HEK293 (cell line): ENCODE results near the gene SORBS2.

Experiments used
- CTCF ChIA-PET: fragments of 350-600 bp; formaldehyde crosslinking; extraction: SDS; loops from one replicate; lab custom pipeline; 2021; ENCODE audit warnings: antibody characterized with exemption; lab: Yijun Ruan, JAX
- POLR2A ChIA-PET: fragments of 300-600 bp; formaldehyde crosslinking; extraction: SDS; loops from one replicate; lab custom pipeline; 2020; ENCODE audit warnings: antibody characterized with exemption, inconsistent platforms; lab: Yijun Ruan, JAX
- H3K27ac ChIP-seq: fragments of 200-500 bp; sonication (Bioruptor generic); 2 replicates; pipeline ENCODE4 v1.5.1; 2014; ENCODE audit warnings: low read depth, low read length, control low read depth, inconsistent platforms; ENCODE audit errors: extremely low read depth
- H3K36me3 ChIP-seq, 2 experiments: fragments of 200-500 bp in 1 of 2; sonication (Bioruptor generic) in 1 of 2; 1 replicate in 1 of 2; 2 replicates in 1 of 2; pipeline ENCODE4 v1.5.1; 2014 to 2017; ENCODE audit warnings: inconsistent platforms in 2 of 2, low read length in 2 of 2; ENCODE audit not compliant: control insufficient read depth in 2 of 2, insufficient read depth in 1 of 2
- H3K4me1 ChIP-seq: fragments of 200-500 bp; sonication (Bioruptor generic); 2 replicates; pipeline ENCODE4 v1.5.1; 2014; ENCODE audit warnings: mild to moderate bottlenecking, low read length, inconsistent platforms; ENCODE audit not compliant: control insufficient read depth, insufficient read depth
- H3K4me3 ChIP-seq: 2 replicates; pipeline ENCODE4 v1.5.1; 2011; ENCODE audit warnings: low read depth, mild to moderate bottlenecking, control low read depth, low read length, moderate library complexity
- H3K9me3 ChIP-seq: fragments of 200-500 bp; sonication (Bioruptor generic); 2 replicates; pipeline ENCODE4 v1.5.1; 2014; ENCODE audit warnings: low read depth, low read length, inconsistent platforms; ENCODE audit not compliant: control insufficient read depth, insufficient read depth
- EGR2 ChIP-seq: fragments of 450-650 bp; formaldehyde crosslinking; IDR thresholded peaks from 2 replicates; pipeline ENCODE4 v1.5.1; 2016; ENCODE audit warnings: low read depth, missing biosample characterization, missing genetic modification characterization
- HOXD13 ChIP-seq: sonication (generic); formaldehyde crosslinking; IDR thresholded peaks from 2 replicates; pipeline ENCODE4 v1.8.0; 2022; ENCODE audit warnings: missing genetic modification reagents, borderline replicate concordance
- KLF7 ChIP-seq: fragments of 450-650 bp; formaldehyde crosslinking; IDR thresholded peaks from 2 replicates; pipeline ENCODE4 v1.5.1; 2016; ENCODE audit warnings: missing biosample characterization, missing genetic modification characterization, borderline replicate concordance
- PRDM1 ChIP-seq: fragments of 450-650 bp; formaldehyde crosslinking; IDR thresholded peaks from 2 replicates; pipeline ENCODE4; 2016; ENCODE audit warnings: missing biosample characterization, missing genetic modification characterization
- PRDM6 ChIP-seq: fragments of 450-650 bp; formaldehyde crosslinking; IDR thresholded peaks from 2 replicates; pipeline ENCODE4 v1.5.1; 2017; ENCODE audit warnings: missing biosample characterization, missing genetic modification characterization
- SP3 ChIP-seq: fragments of 450-650 bp; formaldehyde crosslinking; IDR thresholded peaks from 2 replicates; pipeline ENCODE4 v1.5.1; 2016; ENCODE audit warnings: missing biosample characterization, missing genetic modification characterization
- ZBTB1 ChIP-seq: fragments of 450-650 bp; formaldehyde crosslinking; IDR thresholded peaks from 2 replicates; pipeline ENCODE4 v1.5.1; 2016; ENCODE audit warnings: missing biosample characterization, missing genetic modification characterization
- ZBTB17 ChIP-seq: fragments of 450-650 bp; formaldehyde crosslinking; IDR thresholded peaks from 2 replicates; pipeline ENCODE4 v1.5.1; 2016; ENCODE audit warnings: missing biosample characterization, missing genetic modification characterization
- ZBTB49 ChIP-seq: fragments of 450-650 bp; formaldehyde crosslinking; IDR thresholded peaks from 2 replicates; pipeline ENCODE4 v1.5.1; 2016; ENCODE audit warnings: missing biosample characterization, missing genetic modification characterization, low read depth
- ZIC2 ChIP-seq: fragments of 450-650 bp; formaldehyde crosslinking; IDR thresholded peaks from 2 replicates; pipeline ENCODE4 v1.5.1; 2016; ENCODE audit warnings: missing biosample characterization, missing genetic modification characterization
- ZNF169 ChIP-seq: fragments of 450-650 bp; formaldehyde crosslinking; IDR thresholded peaks from 2 replicates; pipeline ENCODE4 v1.5.1; 2016; ENCODE audit warnings: missing biosample characterization, missing genetic modification characterization
- ZNF214 ChIP-seq: fragments of 450-650 bp; formaldehyde crosslinking; IDR thresholded peaks from 2 replicates; pipeline ENCODE4 v1.5.1; 2017; ENCODE audit warnings: missing biosample characterization, mild to moderate bottlenecking, missing genetic modification characterization, borderline replicate concordance
- ZNF335 ChIP-seq: fragments of 450-650 bp; formaldehyde crosslinking; conservative IDR thresholded peaks from 2 replicates; pipeline ENCODE4 v1.5.1; 2016; ENCODE audit warnings: missing biosample characterization, missing genetic modification characterization
- ZNF350 ChIP-seq: fragments of 450-650 bp; formaldehyde crosslinking; IDR thresholded peaks from 2 replicates; pipeline ENCODE4 v1.5.0; 2017; ENCODE audit warnings: missing biosample characterization, mild to moderate bottlenecking, missing genetic modification characterization
- ZNF362 ChIP-seq: fragments of 450-650 bp; formaldehyde crosslinking; IDR thresholded peaks from 2 replicates; pipeline ENCODE4 v1.5.1; 2016; ENCODE audit warnings: missing biosample characterization, missing genetic modification characterization
- ZNF394 ChIP-seq: fragments of 450-650 bp; formaldehyde crosslinking; IDR thresholded peaks from 2 replicates; pipeline ENCODE4 v1.5.1; 2016; ENCODE audit warnings: missing biosample characterization, missing genetic modification characterization, mild to moderate bottlenecking, moderate library complexity, borderline replicate concordance
- ZNF48 ChIP-seq: fragments of 450-650 bp; formaldehyde crosslinking; IDR thresholded peaks from 2 replicates; pipeline ENCODE4 v1.5.1; 2016; ENCODE audit warnings: missing biosample characterization, missing genetic modification characterization
- ZNF513 ChIP-seq: fragments of 450-650 bp; IDR thresholded peaks from 2 replicates; pipeline ENCODE4 v1.5.1; 2018; ENCODE audit warnings: missing biosample characterization, missing genetic modification characterization
- ZNF521 ChIP-seq: fragments of 450-650 bp; formaldehyde crosslinking; IDR thresholded peaks from 2 replicates; pipeline ENCODE4 v1.5.1; 2017; ENCODE audit warnings: missing biosample characterization, mild to moderate bottlenecking, missing genetic modification characterization
- ZNF629 ChIP-seq: fragments of 450-650 bp; formaldehyde crosslinking; IDR thresholded peaks from 2 replicates; pipeline ENCODE4 v1.5.1; 2017; ENCODE audit warnings: missing biosample characterization, missing genetic modification characterization
- ZNF654 ChIP-seq: fragments of 450-650 bp; formaldehyde crosslinking; IDR thresholded peaks from 2 replicates; pipeline ENCODE4 v1.5.1; 2016; ENCODE audit warnings: low read depth, missing biosample characterization, missing genetic modification characterization
- ZNF768 ChIP-seq: fragments of 450-650 bp; formaldehyde crosslinking; IDR thresholded peaks from 2 replicates; pipeline ENCODE4 v1.5.1; 2018; ENCODE audit warnings: missing biosample characterization, mild to moderate bottlenecking, missing genetic modification characterization
- ZNF837 ChIP-seq: fragments of 450-650 bp; formaldehyde crosslinking; IDR thresholded peaks from 2 replicates; pipeline ENCODE4 v1.5.1; 2016; ENCODE audit warnings: missing biosample characterization, missing genetic modification characterization
- ZSCAN18 ChIP-seq: fragments of 450-650 bp; formaldehyde crosslinking; IDR thresholded peaks from 2 replicates; pipeline ENCODE4 v1.5.1; 2016; ENCODE audit warnings: missing biosample characterization, missing genetic modification characterization
- ZXDB ChIP-seq: fragments of 450-650 bp; formaldehyde crosslinking; IDR thresholded peaks from 2 replicates; pipeline ENCODE4 v1.5.1; 2016; ENCODE audit warnings: missing biosample characterization, missing genetic modification characterization

SORBS2 gene

GRCh38 chr4:185711726-185712125 is 100.3 kb downstream of the SORBS2 start:
- Histone ChIP-seq H3K9me3 (no peaks in the 10 kb centered on the region), H3K4me3 (no peak overlapping the region), H3K27ac (no peak overlapping the region), H3K4me1 (no peaks in the 10 kb centered on the region), H3K36me3 (no peaks in the 10 kb centered on the region)
- POLR2A ChIA-PET = no interaction called here
- CTCF ChIA-PET = interaction anchor here (0.6 kb wide), 1 partner anchor 308 kb away, joined by 3 read pairs; no protein-coding TSS in a partner anchor
- TF ChIP-seq ZBTB49 (tag by site-specific recombination) (no peak), EGR2 (no peak), ZBTB1 (tag by site-specific recombination) (no peak), ZNF335 (no peak), KLF7 (tag by site-specific recombination) (no peak), ZNF837 (tag by site-specific recombination) (no peak), HOXD13 (no peak), ZIC2 (tag by site-specific recombination) (no peak), ZNF362 (tag by site-specific recombination) (no peak), ZNF521 (no peak), ZNF169 (no peak), ZNF48 (tag by site-specific recombination) (no peak), ZBTB17 (no peak), ZNF629 (tag by site-specific recombination) (no peak), ZNF394 (tag by site-specific recombination) (no peak), ZNF350 (tag by site-specific recombination) (no peak), ZSCAN18 (tag by site-specific recombination) (no peak), ZNF768 (tag by site-specific recombination) (no peak)

- CTCF ChIA-PET = interaction anchor here (0.7 kb wide), 1 partner anchor 1322 kb away, joined by 3 read pairs; no protein-coding TSS in a partner anchor
- no peaks in the 10 kb centered on the region for H3K4me1 ChIP-seq
These were observed 101.5 kb downstream of the SORBS2 start for GRCh38 chr4:185710487-185710995.

More at GRCh38 chr4:185710487-185710995, 101.5 kb downstream of the SORBS2 start:
- H3K9me3 ChIP-seq = no peaks in the 10 kb centered on the region
- no peaks in the 10 kb centered on the region for H3K36me3 ChIP-seq
- H3K4me3 ChIP-seq = no peak overlapping the region
- TF ChIP-seq ZXDB (tag by site-specific recombination) (no peak), PRDM6 (tag by site-specific recombination) (no peak), ZNF513 (no peak), SP3 (no peak), ZBTB49 (tag by site-specific recombination) (no peak), PRDM1 (no peak), ZNF654 (tag by site-specific recombination) (no peak), ZNF214 (tag by site-specific recombination) (no peak)
- POLR2A ChIA-PET = no interaction called here
- no peak overlapping the region for H3K27ac ChIP-seq
